Keratinocyte (primary cell): ENCODE measurements around the gene TENM4. TPM values are rescaled to one million over a fixed set of nuclear protein-coding genes. Genes with fewer than 3 reads are reported as not detected.

Experiments
- DNase-seq: peaks from one replicate; pipeline ENCODE4 v3.0.0-alpha.2; 2011; ENCODE audit warnings: low read depth, missing footprints, low spot score
- FAIRE-seq: peaks from 2 replicates; lab custom pipeline; 2011; peaks lifted over from hg19 to GRCh38; lab: Jason Lieb, UNC
- H2AFZ ChIP-seq: 2 replicates; pipeline ENCODE4 v1.6.0; 2012; ENCODE audit warnings: low read length, control low read depth, inconsistent platforms; ENCODE audit not compliant: control insufficient read depth
- H3K27ac ChIP-seq: 2 replicates; pipeline ENCODE4 v1.5.1; 2011; ENCODE audit warnings: low read length; ENCODE audit not compliant: control insufficient read depth, insufficient read depth
- H3K27me3 ChIP-seq: 3 replicates; pipeline ENCODE4 v1.6.0; 2011; ENCODE audit warnings: low read length; ENCODE audit not compliant: control insufficient read depth, insufficient read depth; ENCODE audit errors: extremely low read depth
- H3K36me3 ChIP-seq, 2 experiments: 2 replicates in 1 of 2; 3 replicates in 1 of 2; pipeline ENCODE4 v1.5.1; 2011; ENCODE audit warnings: low read length in 2 of 2, mild to moderate bottlenecking in 1 of 2; ENCODE audit not compliant: control insufficient read depth in 2 of 2, insufficient read depth in 2 of 2; ENCODE audit errors: extremely low read depth in 1 of 2
- H3K4me1 ChIP-seq: 3 replicates; pipeline ENCODE4 v1.5.1; 2011; ENCODE audit warnings: low read length; ENCODE audit not compliant: control insufficient read depth, insufficient read depth; ENCODE audit errors: extremely low read depth
- H3K4me2 ChIP-seq: 3 replicates; pipeline ENCODE4 v1.6.0; 2011; ENCODE audit warnings: low read depth, low read length; ENCODE audit not compliant: control insufficient read depth, insufficient read depth; ENCODE audit errors: extremely low read depth
- H3K4me3 ChIP-seq, 3 experiments: fragments of 200-600 bp in 1 of 3; sonication (generic) in 1 of 3; 2 replicates in 2 of 3; 3 replicates in 1 of 3; pipeline ENCODE4 v1.5.1; 2011 to 2016; ENCODE audit warnings: low read length in 3 of 3, mild to moderate bottlenecking in 3 of 3, control low read depth in 2 of 3, inconsistent platforms in 1 of 3, low read depth in 1 of 3, mixed read lengths in 1 of 3, mixed run types in 1 of 3, moderate library complexity in 1 of 3; ENCODE audit not compliant: control insufficient read depth in 2 of 3, insufficient read depth in 2 of 3; ENCODE audit errors: extremely low read depth in 1 of 3
- H3K79me2 ChIP-seq: 2 replicates; pipeline ENCODE4 v1.6.0; 2012; ENCODE audit warnings: low read length; ENCODE audit not compliant: control insufficient read depth, insufficient read depth
- H3K9ac ChIP-seq: 3 replicates; pipeline ENCODE4 v1.6.0; 2011; ENCODE audit warnings: low read length; ENCODE audit not compliant: control insufficient read depth, insufficient read depth; ENCODE audit errors: extremely low read depth
- H3K9me1 ChIP-seq: 3 replicates; pipeline ENCODE4 v1.6.0; 2011; ENCODE audit warnings: low read length; ENCODE audit not compliant: control insufficient read depth, insufficient read depth; ENCODE audit errors: extremely low read depth
- H3K9me3 ChIP-seq: 2 replicates; pipeline ENCODE4 v1.5.1; 2012; ENCODE audit warnings: low read depth, low read length; ENCODE audit not compliant: control insufficient read depth
- H4K20me1 ChIP-seq: 3 replicates; pipeline ENCODE4 v1.6.0; 2011; ENCODE audit warnings: low read length; ENCODE audit not compliant: control insufficient read depth, insufficient read depth; ENCODE audit errors: extremely low read depth
- EZH2 ChIP-seq: IDR thresholded peaks from one replicate; pipeline ENCODE4 v1.6.1; 2012; ENCODE audit warnings: inconsistent platforms, mild to moderate bottlenecking, low read length, moderate library complexity
- dilution Hi-C: fragments of 300-500 bp; cut with MboI; formaldehyde crosslinking; loops from one replicate; pipeline ENCODE4 v1.7.0; 2020; ENCODE audit warnings: low sequenced_read_pairs; ENCODE audit not compliant: extremely low pct_ligation_motif_present
- polyA plus RNA-seq, 5 experiments: library from polyadenylated mRNA; depleted of rRNA in 3 of 5; stranded (reverse) in 3 of 5; stranded (forward) in 1 of 5; unstranded in 1 of 5; fragments of >200 nt; gene quantifications; 1 replicate in 1 of 5; 2 replicates in 3 of 5; 3 replicates in 1 of 5; pipeline versions ENCODE4 v1.2.1 to v1.2.3, GENCODE V29; 2011 to 2012; ENCODE audit warnings: missing spikeins in 2 of 5, low read depth in 1 of 5, low replicate concordance in 1 of 5
- TF ChIP-seq, protein P1 (sequence below), 3 experiments: IDR thresholded peaks in 1 of 3; conservative IDR thresholded peaks in 1 of 3; optimal IDR thresholded peaks in 1 of 3; 2 replicates in 2 of 3; 3 replicates in 1 of 3; pipeline versions ENCODE3 to v1.5.1; 2011; ENCODE audit warnings: low read length in 3 of 3, mild to moderate bottlenecking in 3 of 3, moderate library complexity in 2 of 3, control low read depth in 1 of 3, inconsistent platforms in 1 of 3; ENCODE audit not compliant: insufficient read depth in 2 of 3; ENCODE audit errors: extremely low read depth in 1 of 3

The TENM4 gene
- polyA plus RNA-seq, 1 donor (not counting 4 experiments of a cell fraction or from before 2014, with no cell fraction given): 3.5 TPM

DNA sequence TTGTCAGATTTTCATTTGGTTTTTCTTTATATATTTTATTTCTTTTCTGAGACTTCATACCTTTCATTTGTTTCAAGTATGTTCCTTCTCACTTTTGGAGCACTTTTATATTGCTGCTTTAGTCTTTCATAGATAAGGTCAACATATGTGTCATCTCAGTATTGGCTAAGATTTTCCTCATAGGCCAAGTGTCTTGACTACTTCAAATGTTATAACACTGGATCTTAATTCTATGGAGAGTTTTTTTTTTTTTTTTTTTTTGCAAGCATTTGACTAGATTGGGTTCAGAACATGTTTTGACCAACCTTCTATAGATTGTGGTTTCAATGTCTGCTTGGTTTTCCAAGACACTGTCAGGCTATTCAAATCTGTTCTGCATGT, 797.2 kb downstream of the TENM4 start:
- dilution Hi-C loops: no loop called here
- no peaks in the 10 kb centered on the region for H3K9me1 ChIP-seq
- H3K27me3 ChIP-seq: no peaks in the 10 kb centered on the region
- H3K4me1 ChIP-seq: peaks cover 17% of the 10 kb centered on the region
- no peaks in the 10 kb centered on the region for H4K20me1 ChIP-seq
- DNase-seq (no peak), FAIRE-seq (no peak)
- TF ChIP-seq, protein P1, sequence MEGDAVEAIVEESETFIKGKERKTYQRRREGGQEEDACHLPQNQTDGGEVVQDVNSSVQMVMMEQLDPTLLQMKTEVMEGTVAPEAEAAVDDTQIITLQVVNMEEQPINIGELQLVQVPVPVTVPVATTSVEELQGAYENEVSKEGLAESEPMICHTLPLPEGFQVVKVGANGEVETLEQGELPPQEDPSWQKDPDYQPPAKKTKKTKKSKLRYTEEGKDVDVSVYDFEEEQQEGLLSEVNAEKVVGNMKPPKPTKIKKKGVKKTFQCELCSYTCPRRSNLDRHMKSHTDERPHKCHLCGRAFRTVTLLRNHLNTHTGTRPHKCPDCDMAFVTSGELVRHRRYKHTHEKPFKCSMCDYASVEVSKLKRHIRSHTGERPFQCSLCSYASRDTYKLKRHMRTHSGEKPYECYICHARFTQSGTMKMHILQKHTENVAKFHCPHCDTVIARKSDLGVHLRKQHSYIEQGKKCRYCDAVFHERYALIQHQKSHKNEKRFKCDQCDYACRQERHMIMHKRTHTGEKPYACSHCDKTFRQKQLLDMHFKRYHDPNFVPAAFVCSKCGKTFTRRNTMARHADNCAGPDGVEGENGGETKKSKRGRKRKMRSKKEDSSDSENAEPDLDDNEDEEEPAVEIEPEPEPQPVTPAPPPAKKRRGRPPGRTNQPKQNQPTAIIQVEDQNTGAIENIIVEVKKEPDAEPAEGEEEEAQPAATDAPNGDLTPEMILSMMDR (optimal IDR thresholded peaks at IDR 0.05 in 1 of 3, IDR thresholded peaks at IDR 0.05 in 1 of 3, conservative IDR thresholded peaks at IDR 0.05 in 1 of 3; ENCODE audit: extremely low read depth in 1 of 3, insufficient read depth in 2 of 3, low read length in 3 of 3): no peak
- no peak for TF ChIP-seq EZH2
- H3K36me3 ChIP-seq: no peaks in the 10 kb centered on the region
- H3K9me3 ChIP-seq: no peaks in the 10 kb centered on the region
- H3K79me2 ChIP-seq: no peaks in the 10 kb centered on the region
- H3K27ac ChIP-seq: no peak overlapping the region
- no peak overlapping the region for H3K9ac ChIP-seq
- H3K4me2 ChIP-seq: no peak overlapping the region
- H3K4me3 ChIP-seq: no peak overlapping the region
- no peak overlapping the region for H2AFZ ChIP-seq

DNA sequence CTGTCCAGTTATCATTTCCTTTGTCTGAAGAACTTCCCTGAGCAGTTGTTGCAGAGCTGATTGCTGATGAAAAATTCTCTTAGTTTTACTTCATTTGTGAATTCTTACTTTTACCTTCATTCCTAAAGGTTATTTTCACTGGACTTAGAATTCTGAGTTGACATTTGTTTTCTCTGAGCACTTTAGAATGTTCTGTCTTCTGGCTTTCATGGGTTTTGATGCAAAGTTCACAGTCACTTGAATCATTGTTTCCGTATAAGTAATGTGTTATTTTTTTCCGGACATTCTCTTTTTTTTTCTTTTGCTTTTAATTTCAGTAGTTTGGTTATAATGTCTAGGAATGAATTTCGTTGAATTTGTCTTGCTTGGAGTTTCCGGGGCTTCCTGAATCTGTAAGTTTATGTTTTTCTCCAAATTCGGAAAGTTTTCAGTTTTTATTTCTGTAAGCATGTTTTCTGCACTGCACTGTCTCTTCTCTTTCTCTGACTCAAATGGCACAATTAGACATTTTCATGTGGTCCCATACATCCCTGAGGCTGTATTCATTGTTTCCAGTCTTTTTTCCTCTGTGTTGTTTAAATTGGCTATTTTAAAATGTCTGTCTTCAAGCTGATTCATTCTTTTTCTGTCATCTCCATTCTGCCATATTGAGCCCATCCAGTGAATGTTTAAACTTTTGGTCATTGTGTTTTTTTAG, 797.7 kb downstream of the TENM4 start:
- Histone ChIP-seq H3K79me2 (no peaks in the 10 kb centered on the region), H3K9me1 (no peaks in the 10 kb centered on the region), H3K4me2 (no peak overlapping the region), H3K9ac (no peak overlapping the region), H3K9me3 (no peaks in the 10 kb centered on the region), H3K27me3 (no peaks in the 10 kb centered on the region), H3K36me3 (no peaks in the 10 kb centered on the region), H3K4me1 (peaks cover 15% of the 10 kb centered on the region), H4K20me1 (no peaks in the 10 kb centered on the region), H2AFZ (no peak overlapping the region), H3K27ac (no peak overlapping the region), H3K4me3 (no peak overlapping the region)
- DNase-seq (no peak), FAIRE-seq (no peak)
- no peak for TF ChIP-seq EZH2
- dilution Hi-C loops: no loop called here

DNA sequence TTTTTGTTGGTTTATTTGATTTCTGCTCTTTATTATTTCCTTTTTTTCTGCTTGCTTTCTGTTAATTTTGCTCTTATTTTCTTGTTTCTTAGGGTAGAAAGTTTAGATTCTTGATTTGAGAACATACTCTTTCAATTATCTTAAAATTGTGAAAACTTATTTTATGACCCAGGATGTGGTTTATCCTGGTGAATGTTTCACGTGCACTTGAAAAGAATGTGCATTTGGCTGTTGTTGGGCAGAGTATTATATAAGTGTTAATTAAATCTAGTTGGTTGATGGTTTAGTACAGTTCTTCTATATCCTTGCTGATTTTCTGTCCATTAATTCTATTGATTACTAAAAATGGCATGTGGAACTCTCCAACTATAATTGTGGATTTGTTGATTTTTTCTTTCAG, 799.3 kb downstream of the TENM4 start:
- dilution Hi-C loops: no loop called here
- H3K9me1 ChIP-seq: no peaks in the 10 kb centered on the region
- H4K20me1 ChIP-seq: no peaks in the 10 kb centered on the region
- TF ChIP-seq, protein P1 (optimal IDR thresholded peaks at IDR 0.05 in 1 of 3, IDR thresholded peaks at IDR 0.05 in 1 of 3, conservative IDR thresholded peaks at IDR 0.05 in 1 of 3; ENCODE audit: extremely low read depth in 1 of 3, insufficient read depth in 2 of 3, low read length in 3 of 3): no peak
- TF ChIP-seq EZH2: no peak
- H3K9ac ChIP-seq: no peak overlapping the region
- FAIRE-seq: no peak
- peaks cover 14% of the 10 kb centered on the region for H3K4me1 ChIP-seq
- DNase-seq: no peak
- H3K4me3 ChIP-seq: no peak overlapping the region
- H2AFZ ChIP-seq: no peak overlapping the region
- H3K4me2 ChIP-seq: no peak overlapping the region
- no peak overlapping the region for H3K27ac ChIP-seq
- no peaks in the 10 kb centered on the region for H3K79me2 ChIP-seq
- no peaks in the 10 kb centered on the region for H3K27me3 ChIP-seq
- H3K36me3 ChIP-seq: no peaks in the 10 kb centered on the region
- no peaks in the 10 kb centered on the region for H3K9me3 ChIP-seq
